HG02943 (cell line): Measurements from ENCODE around the gene BTRC.
A peak's percentile ranks its signal among the peaks of the same experiment; 100 is the strongest.
"Not testable (repeated sequence)": the region's sequence is repeated elsewhere in the genome, so short reads cannot be mapped to it uniquely, and the experiment has no call there.

Experiments
- ATAC-seq: cut with Tn5 transposase; IDR thresholded peaks from one replicate; pipeline ENCODE4 v1.9.1; 2021; ENCODE audit warnings: mild to moderate bottlenecking, low read depth, moderate library complexity; ENCODE audit not compliant: unreplicated experiment

Gene BTRC

GRCh38 chr10:101341438-101341837, 12.5 kb upstream of the BTRC start:
- ATAC-seq: no peak

DNA sequence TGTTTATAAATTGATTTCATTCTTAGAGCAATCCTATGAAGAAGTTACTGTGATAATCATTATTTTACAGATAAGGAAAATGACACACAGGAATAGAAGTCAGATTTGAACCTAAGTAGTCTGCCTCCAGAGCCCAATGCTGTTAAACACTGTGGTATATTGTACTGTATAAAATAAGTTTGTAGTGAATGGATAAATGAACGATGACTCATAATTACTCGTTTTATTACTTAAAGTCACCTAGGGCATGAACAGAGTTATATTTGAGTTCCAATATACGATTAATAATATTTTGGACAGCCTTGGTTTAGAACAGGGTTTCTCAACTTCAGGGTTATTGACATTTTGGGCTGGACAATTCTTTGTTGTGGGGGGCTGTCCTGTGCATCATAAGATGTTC, 7.8 kb upstream of the BTRC start:
- ATAC-seq: no peak

DNA sequence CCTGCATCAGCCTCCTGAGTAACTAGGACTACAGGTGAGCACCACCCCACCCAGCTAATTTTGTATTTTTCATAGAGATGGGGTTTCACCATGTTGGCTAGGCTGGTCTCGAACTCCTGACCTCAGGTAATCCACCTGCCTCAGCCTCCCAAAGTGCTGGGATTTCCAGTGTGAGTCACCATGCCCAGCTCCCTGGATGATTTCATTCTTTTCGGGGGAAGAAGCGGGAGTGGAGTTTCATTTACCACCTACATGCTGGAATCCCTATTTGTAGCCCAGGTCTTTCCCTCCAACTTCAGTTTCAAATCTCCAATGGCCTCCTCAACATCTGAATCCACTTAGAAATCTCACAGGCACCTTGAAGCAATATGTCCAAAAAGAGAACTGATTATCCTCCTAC, 2.9 kb upstream of the BTRC start:
- ATAC-seq: no peak

- ATAC-seq: no peak
Measured at GRCh38 chr10:101351477-101351876, 2.5 kb upstream of the BTRC start.

GRCh38 chr10:101352857-101353256, 1.1 kb upstream of the BTRC start:
- not testable (repeated sequence) for ATAC-seq

GRCh38 chr10:101354328-101355071, 535 bp downstream of the BTRC start:
- peak; percentile 8 for ATAC-seq

GRCh38 chr10:101355072-101355706, 1.2 kb downstream of the BTRC start:
- ATAC-seq: no peak

GRCh38 chr10:101356132-101356531, 2.2 kb downstream of the BTRC start:
- no peak for ATAC-seq

DNA sequence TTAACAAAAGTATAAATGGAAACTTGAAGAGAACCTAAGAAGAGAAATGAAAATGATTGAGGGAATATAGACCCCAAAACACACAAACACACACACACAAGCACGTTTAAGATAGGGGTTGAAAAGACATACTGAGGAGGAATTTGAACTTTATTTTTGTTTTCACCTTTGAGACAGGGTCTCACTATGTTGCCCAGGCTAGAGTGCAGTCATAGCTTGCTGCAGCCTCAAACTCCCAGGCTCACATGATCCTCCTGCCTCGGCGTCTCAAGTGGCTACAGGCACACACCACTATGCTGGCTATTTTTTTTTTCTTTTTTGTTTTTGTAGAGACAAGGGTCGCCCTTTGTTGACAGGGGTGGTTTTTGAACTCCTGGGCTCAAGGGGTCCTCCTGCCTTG, 4.0 kb downstream of the BTRC start:
- ATAC-seq: no peak

- no peak for ATAC-seq
Measured at GRCh38 chr10:101358706-101359300, 4.8 kb downstream of the BTRC start.

DNA sequence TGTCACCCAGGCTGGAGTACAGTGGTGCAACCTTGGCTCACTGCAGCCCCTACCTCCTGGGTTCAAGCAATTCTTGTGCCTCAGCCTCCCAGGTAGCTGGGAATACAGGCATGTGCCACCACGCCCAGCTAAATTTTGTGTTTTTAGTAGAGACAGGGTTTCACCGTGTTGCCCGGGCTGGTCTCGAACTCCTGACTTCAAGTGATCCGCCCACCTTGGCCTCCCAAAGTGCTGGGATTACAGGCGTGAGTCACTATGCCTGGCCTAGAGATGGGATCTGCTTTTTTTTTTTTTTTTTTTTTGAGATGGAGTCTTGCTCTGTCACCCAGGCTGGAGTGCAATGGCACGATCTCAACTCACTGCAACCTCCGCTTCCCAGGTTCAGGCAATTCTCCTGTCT, 6.1 kb downstream of the BTRC start:
- ATAC-seq: not testable (repeated sequence)

- not testable (repeated sequence) for ATAC-seq
Measured at GRCh38 chr10:101360841-101361240, 6.9 kb downstream of the BTRC start.

- no peak for ATAC-seq
Measured at GRCh38 chr10:101363850-101364400, 10.0 kb downstream of the BTRC start.

GRCh38 chr10:101364721-101365120, 10.8 kb downstream of the BTRC start:
- no peak for ATAC-seq

DNA sequence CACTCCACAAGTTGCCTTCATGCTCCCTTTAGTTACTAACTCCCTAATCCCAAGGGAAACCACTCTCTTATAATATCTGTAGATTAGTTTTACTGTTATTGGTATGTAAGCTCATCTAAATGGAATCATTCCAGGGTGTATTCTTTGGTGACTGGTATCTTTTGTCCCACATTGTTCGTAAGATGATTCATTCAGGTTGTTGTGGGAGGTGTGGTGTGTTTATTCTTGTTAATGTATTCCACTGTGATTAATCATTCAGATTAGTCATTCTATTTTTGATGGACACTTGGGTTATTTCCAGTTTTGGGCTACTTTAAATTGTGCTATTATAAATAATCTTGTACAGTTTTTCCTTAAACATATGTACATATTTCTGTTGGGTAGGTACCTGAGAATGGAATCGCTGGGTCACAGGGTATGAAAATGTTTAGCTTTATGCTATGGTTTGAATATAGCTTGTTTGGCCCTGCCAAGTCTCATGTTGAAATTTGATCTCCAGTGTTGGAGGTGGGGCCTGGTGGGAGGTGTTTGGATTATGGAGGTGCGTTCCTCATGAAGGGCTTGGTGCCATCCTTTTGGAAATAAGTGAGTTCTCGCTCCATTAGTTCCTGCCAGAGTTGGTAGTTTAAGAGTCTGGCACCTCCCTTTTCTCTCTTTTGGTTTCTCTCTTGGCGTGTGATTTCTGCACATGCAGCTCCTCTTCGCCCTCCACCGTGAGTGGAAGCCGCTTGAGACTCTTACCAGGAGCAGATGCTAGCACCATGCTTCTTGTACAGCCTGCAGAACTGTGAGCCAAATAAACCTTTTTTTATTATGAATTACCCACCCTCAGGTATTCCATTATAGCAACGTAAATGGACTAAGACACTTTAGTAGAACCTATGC, 13.8 kb downstream of the BTRC start:
- ATAC-seq: no peak

GRCh38 chr10:101373063-101373462, 19.1 kb downstream of the BTRC start:
- ATAC-seq: no peak

GRCh38 chr10:101373993-101374392, 20.0 kb downstream of the BTRC start:
- ATAC-seq: not testable (repeated sequence)

GRCh38 chr10:101375076-101375475, 21.1 kb downstream of the BTRC start:
- ATAC-seq: no peak

- no peak for ATAC-seq
Measured at GRCh38 chr10:101379663-101380352, 25.8 kb downstream of the BTRC start.
